Osteocyte (in vitro differentiated cells): ENCODE results near the gene MCF2L2. TPM values are rescaled to one million over a fixed set of nuclear protein-coding genes. Genes with fewer than 3 reads are reported as not detected.

ENCODE experiments used
- DNase-seq: peaks from one replicate; pipeline ENCODE4 v3.0.0; 2021; ENCODE audit warnings: mixed read lengths; ENCODE audit not compliant: unreplicated experiment; ENCODE audit errors: extremely low spot score
- H3K27ac Mint-ChIP-seq: one replicate; pipeline ENCODE4 v1.8.0; 2021; ENCODE audit warnings: mild to moderate bottlenecking, mixed read lengths; ENCODE audit not compliant: unreplicated experiment
- H3K27me3 Mint-ChIP-seq: one replicate; pipeline ENCODE4 v1.8.0; 2021; ENCODE audit warnings: mixed read lengths; ENCODE audit not compliant: unreplicated experiment
- H3K36me3 Mint-ChIP-seq: one replicate; pipeline ENCODE4 v1.8.0; 2021; ENCODE audit warnings: mixed read lengths; ENCODE audit not compliant: unreplicated experiment
- H3K4me1 Mint-ChIP-seq: one replicate; pipeline ENCODE4 v1.8.0; 2021; ENCODE audit warnings: mixed read lengths; ENCODE audit not compliant: unreplicated experiment
- H3K4me3 Mint-ChIP-seq: one replicate; pipeline ENCODE4 v1.8.0; 2021; ENCODE audit warnings: mild to moderate bottlenecking, moderate library complexity, mixed read lengths; ENCODE audit not compliant: unreplicated experiment
- H3K9me3 Mint-ChIP-seq: one replicate; pipeline ENCODE4 v1.8.0; 2021; ENCODE audit warnings: mixed read lengths; ENCODE audit not compliant: unreplicated experiment
- CTCF ChIP-seq: fragments of 200-600 bp; sonication (generic); IDR thresholded peaks from 2 replicates; pipeline ENCODE4 v1.5.0; 2021; ENCODE audit warnings: antibody characterized with exemption, mild to moderate bottlenecking, moderate library complexity
- total RNA-seq: library from RNA; stranded (reverse); gene quantifications from 2 replicates; pipeline ENCODE4 v1.2.1, GENCODE V29; 2021

MCF2L2 gene
- total RNA-seq, 1 donor from 2014 or later, result 1.7 TPM

DNA sequence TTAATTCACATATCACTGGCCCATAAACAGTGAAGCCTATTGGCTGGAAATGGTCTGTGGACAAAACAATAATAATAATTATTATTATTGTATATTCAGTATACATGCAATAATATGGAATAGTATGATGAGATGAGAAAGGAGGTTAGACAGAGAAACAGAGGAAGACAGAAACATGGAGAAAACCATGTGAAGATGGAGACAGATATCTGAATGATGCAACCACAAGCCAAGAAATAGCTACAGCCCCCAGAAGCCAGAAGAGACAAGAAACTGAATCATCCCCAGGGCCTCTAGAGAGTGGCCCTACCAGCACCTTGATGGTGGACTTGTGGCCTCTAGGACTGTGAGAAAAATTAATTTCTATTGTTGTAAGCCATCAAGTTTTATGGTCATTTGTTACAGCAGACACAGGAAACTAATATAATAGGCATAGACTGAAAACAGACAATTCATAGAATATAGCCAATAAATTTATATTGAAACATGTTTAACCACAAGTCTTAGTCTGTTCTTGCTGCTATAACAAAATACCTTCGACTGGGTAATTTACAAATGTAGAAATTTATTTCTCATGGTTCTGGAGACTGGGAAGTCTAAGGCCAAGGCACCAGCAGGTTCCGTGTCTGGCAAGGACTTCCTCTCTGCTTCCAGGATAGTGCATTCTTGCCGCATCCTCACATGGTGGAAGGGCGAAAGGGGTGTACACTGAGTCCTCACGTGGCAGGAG lies 31.6 kb downstream of the MCF2L2 start:
- no peak for DNase-seq
- Mint-ChIP-seq H3K27me3 (peaks cover 63% of the 10 kb centered on the region), H3K27ac (no peak overlapping the region), H3K4me1 (no peaks in the 10 kb centered on the region), H3K4me3 (no peak overlapping the region), H3K36me3 (no peaks in the 10 kb centered on the region), H3K9me3 (no peaks in the 10 kb centered on the region)
- TF ChIP-seq CTCF, result no peak

DNA sequence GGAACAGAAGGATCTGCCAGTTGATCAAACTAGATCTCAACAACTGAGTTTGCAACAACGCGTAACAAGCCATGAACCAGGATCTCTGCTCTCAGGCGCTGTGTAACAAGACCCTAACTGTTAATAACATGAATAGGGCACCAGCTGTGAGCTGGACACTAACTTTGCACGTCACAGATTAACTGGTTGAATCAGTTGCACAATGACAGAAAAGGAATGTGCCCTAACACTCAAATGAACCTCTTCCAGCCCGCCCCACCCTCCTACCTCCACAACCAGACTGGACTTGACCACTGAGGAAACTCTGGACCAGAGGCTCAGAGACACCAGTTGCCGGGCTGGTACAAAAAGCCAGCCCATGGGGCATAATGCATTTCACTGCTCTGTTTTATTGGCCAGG lies 34.3 kb downstream of the MCF2L2 start:
- H3K27me3 Mint-ChIP-seq, result peaks cover 49% of the 10 kb centered on the region
- H3K4me1 Mint-ChIP-seq, result no peaks in the 10 kb centered on the region
- no peak overlapping the region for H3K27ac Mint-ChIP-seq
- H3K4me3 Mint-ChIP-seq, result no peak overlapping the region
- no peak for DNase-seq
- no peaks in the 10 kb centered on the region for H3K9me3 Mint-ChIP-seq
- no peak for TF ChIP-seq CTCF
- H3K36me3 Mint-ChIP-seq, result no peaks in the 10 kb centered on the region

- DNase-seq, result no peak
- Mint-ChIP-seq H3K9me3 (no peaks in the 10 kb centered on the region), H3K36me3 (no peaks in the 10 kb centered on the region), H3K27me3 (peaks cover 48% of the 10 kb centered on the region), H3K4me3 (no peak overlapping the region), H3K4me1 (no peaks in the 10 kb centered on the region), H3K27ac (no peak overlapping the region)
- no peak for TF ChIP-seq CTCF
Measured at GRCh38 chr3:183393625-183394024, 34.8 kb downstream of the MCF2L2 start.

- Mint-ChIP-seq H3K4me1 (no peaks in the 10 kb centered on the region), H3K27me3 (peaks cover 38% of the 10 kb centered on the region), H3K9me3 (no peaks in the 10 kb centered on the region), H3K36me3 (no peaks in the 10 kb centered on the region), H3K4me3 (no peak overlapping the region), H3K27ac (no peak overlapping the region)
- no peak for DNase-seq
- no peak for TF ChIP-seq CTCF
Measured at GRCh38 chr3:183392186-183393034, 36.0 kb downstream of the MCF2L2 start.

- no peaks in the 10 kb centered on the region for H3K4me1 Mint-ChIP-seq
- no peak overlapping the region for H3K4me3 Mint-ChIP-seq
- no peak for TF ChIP-seq CTCF
Measured at GRCh38 chr3:183391460-183391859, 37.0 kb downstream of the MCF2L2 start.

More at GRCh38 chr3:183391460-183391859, 37.0 kb downstream of the MCF2L2 start:
- H3K27me3 Mint-ChIP-seq, result peaks cover 31% of the 10 kb centered on the region
- no peaks in the 10 kb centered on the region for H3K9me3 Mint-ChIP-seq
- no peaks in the 10 kb centered on the region for H3K36me3 Mint-ChIP-seq
- no peak for DNase-seq
- H3K27ac Mint-ChIP-seq, result no peak overlapping the region
